Astrocyte of the spinal cord (primary cell): ENCODE results near the gene APPBP2.

Experiments
- DNase-seq: peaks from one replicate; pipeline ENCODE4 v3.0.0; 2011; ENCODE audit warnings: low read depth, low spot score
- H3K4me3 ChIP-seq: 2 replicates; pipeline ENCODE4 v1.5.1; 2011; ENCODE audit warnings: low read depth, mild to moderate bottlenecking, low read length, moderate library complexity
- in situ Hi-C: cut with HindIII; loops from 2 replicates; pipeline ENCODE4 v1.10.0; 2017; ENCODE audit warnings: low sequenced_read_pairs
- TF ChIP-seq, protein P1 (sequence below): IDR thresholded peaks from 2 replicates; pipeline ENCODE4 v1.5.1; 2012; ENCODE audit warnings: low read depth, mild to moderate bottlenecking, low read length, inconsistent platforms

Gene APPBP2

DNA sequence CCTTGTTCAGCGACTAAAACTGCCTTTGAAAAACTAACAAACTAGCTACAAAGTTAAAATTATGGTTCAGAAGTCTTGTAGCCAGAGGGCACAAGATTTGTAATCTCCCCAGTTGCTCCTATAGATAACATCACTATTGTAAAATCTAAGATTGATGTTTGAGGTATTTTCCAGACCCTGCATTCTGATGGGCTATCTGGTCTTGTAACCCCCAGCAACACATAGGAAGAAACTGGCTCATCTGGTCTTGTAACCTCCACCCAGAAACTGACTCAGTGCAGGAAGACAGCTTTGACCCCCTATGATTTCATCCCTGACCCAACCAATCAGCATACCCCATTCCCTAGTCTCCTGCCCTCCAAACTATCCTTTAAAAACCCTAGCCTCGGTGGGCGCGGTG, 116.0 kb downstream of the APPBP2 start:
- H3K4me3 ChIP-seq = no peak overlapping the region
- DNase-seq = no peak
- in situ Hi-C loops = no loop called here
- TF ChIP-seq, protein P1, sequence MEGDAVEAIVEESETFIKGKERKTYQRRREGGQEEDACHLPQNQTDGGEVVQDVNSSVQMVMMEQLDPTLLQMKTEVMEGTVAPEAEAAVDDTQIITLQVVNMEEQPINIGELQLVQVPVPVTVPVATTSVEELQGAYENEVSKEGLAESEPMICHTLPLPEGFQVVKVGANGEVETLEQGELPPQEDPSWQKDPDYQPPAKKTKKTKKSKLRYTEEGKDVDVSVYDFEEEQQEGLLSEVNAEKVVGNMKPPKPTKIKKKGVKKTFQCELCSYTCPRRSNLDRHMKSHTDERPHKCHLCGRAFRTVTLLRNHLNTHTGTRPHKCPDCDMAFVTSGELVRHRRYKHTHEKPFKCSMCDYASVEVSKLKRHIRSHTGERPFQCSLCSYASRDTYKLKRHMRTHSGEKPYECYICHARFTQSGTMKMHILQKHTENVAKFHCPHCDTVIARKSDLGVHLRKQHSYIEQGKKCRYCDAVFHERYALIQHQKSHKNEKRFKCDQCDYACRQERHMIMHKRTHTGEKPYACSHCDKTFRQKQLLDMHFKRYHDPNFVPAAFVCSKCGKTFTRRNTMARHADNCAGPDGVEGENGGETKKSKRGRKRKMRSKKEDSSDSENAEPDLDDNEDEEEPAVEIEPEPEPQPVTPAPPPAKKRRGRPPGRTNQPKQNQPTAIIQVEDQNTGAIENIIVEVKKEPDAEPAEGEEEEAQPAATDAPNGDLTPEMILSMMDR = no peak

DNA sequence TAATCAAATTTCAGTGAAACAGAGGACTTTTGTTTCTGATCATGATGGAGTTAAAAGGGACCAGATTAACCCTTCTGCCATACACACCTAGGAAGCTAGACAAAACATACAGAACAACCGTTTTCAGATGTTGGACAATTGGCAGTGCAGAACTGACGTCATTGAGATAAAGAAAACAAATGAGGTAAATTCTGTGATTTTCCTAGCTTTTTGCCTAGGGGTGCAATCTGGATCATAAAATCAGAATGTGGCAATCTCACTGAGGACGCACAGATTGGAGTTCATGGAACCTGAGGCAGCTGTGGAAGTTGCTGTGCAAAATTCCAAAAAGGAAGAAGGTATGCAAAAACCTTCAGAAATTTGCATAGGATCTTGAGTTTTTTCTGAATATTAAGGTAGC, 119.2 kb downstream of the APPBP2 start:
- no peak for DNase-seq

DNA sequence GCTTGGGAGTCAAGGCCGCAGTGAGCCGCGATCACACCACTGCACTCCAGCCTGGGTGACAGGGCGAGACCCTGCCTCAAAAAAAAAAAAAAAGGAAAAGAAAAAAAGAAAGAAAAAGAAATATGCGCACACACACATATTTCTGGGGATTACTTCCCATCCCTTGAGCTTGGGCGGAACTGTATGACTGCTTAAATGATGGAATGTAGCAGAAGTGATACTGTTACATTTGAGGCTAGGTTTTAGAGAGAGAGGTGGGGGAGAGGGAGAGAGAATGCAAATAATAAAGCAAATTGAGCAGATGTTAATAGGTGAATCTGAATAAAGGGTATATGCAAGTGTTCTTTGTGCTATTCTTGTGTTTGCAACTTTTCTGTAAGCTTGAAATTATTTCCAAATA, 122.1 kb downstream of the APPBP2 start:
- DNase-seq = no peak
- in situ Hi-C loops = no loop called here
- no peak overlapping the region for H3K4me3 ChIP-seq
- TF ChIP-seq, protein P1 = no peak

More for the DNA sequence above, 119.2 kb downstream of the APPBP2 start:
- H3K4me3 ChIP-seq = no peak overlapping the region
- TF ChIP-seq, protein P1 = no peak
- in situ Hi-C loops = no loop called here

DNA sequence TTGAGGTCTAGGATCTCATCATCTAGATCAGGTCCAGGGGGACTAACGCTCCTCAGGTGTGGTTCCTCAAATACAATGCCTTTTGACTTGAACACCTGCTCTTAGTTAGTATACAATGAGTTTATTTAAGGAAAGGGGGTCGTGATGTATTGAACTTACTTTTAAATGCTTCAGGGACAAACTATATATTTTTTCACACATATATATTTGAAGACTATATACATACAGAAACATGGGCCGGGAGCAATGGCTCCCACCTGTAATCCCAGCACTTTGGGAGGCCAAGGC, 122.6 kb downstream of the APPBP2 start:
- DNase-seq = no peak
- TF ChIP-seq, protein P1 = no peak
- in situ Hi-C loops = no loop called here

DNA sequence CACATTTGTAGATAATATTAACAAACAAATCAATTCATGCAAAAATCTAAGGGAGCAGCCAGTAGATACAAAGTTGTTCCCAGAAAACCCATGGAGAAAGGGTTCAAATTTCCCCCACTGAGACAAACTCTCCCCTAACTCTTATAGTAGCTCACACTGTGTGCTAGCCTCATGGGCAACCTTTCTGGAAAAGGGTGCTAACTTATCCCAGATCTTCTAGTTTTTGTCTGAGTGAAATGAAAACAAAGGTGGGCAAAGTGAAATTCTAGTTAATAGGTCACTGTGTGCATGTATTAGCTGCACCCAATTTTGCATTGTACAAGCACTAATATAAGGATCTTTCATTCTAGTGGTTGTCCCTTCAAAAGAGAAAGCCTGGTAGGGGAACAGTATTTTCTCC, 124.2 kb downstream of the APPBP2 start:
- TF ChIP-seq, protein P1 = no peak

More for the DNA sequence above, 122.6 kb downstream of the APPBP2 start:
- no peak overlapping the region for H3K4me3 ChIP-seq

DNA sequence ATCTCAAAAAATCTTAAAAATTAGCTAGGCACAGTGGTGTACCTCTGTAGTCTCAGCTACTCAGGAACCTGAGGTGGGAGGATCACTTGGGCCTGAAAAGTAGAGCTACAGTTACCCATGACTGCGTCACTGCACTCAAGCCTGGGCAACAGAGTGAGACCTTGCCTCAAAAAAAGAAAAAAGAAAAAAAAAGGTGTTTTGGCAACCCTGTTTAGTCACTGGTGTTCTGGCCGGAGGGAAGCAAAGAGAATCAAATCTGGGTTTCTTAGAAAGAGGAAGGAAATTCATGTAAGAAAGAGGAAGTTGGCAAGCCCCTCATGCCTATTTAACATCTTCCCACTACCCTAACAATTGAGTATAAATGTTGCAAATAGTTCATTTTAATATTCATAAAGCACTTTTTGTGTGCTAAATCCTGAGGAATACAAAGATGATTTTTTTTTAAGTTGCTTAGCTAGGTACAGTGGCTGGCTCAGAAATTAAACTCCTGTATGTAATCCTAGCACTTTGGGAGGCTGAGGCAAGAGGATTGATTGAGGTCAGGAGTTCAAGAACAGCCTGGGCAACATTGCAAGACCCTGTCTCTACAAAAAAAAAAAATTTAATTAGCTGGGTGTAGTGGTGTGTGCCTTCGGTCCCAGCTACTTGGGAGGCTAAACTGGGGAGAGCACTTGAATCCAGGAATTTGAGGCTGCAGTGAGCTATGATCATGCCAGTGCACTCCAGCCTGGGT, 127.6 kb downstream of the APPBP2 start:
- TF ChIP-seq, protein P1 = no peak
- H3K4me3 ChIP-seq = no peak overlapping the region
- DNase-seq = no peak
- in situ Hi-C loops = no loop called here

More for the DNA sequence above, 124.2 kb downstream of the APPBP2 start:
- in situ Hi-C loops = no loop called here
- DNase-seq = no peak
- no peak overlapping the region for H3K4me3 ChIP-seq
